HL-60/S4 treated with retinoic acid at 250 ng/mL for 4 days and 3 days (cell line): ENCODE data around the gene PHC2.

Experiments used
- in situ Hi-C: fragments of 300-500 bp; cut with MboI; formaldehyde crosslinking; loops from 2 replicates; pipeline ENCODE4 v1.7.0; 2022; ENCODE audit warnings: low sequenced_read_pairs

PHC2 gene

GRCh38 chr1:33430692-33431593 is at the start of gene PHC2:
PHC2 (minus strand) TSS chr1:33431095; CDS start chr1:33375539, 55,556 bp downstream.
- in situ Hi-C loops, result no loop called here

- in situ Hi-C loops, result no loop called here
Measured at GRCh38 chr1:33477451-33477850, 46.6 kb upstream of the PHC2 start.

DNA sequence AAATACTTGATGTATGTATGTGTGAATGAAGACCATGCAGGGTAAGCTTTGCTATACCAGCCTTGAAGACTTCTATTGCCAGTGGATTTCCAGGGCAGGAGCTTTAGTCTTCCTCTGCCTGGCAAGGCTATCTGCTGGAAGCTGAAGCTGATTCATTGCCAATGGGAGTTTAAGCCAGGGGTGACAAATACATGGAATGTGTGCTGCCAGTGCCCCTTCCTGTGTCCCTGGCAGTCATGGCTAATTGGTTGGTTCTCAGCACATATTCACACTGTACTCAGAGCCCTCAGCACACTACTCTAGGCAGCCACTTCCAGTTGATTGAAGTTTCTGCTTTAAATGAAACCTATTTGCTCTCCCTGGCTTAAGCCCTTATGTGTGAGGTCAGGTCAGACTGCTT is 43.0 kb upstream of the PHC2 start:
- in situ Hi-C loops, result no loop called here

DNA sequence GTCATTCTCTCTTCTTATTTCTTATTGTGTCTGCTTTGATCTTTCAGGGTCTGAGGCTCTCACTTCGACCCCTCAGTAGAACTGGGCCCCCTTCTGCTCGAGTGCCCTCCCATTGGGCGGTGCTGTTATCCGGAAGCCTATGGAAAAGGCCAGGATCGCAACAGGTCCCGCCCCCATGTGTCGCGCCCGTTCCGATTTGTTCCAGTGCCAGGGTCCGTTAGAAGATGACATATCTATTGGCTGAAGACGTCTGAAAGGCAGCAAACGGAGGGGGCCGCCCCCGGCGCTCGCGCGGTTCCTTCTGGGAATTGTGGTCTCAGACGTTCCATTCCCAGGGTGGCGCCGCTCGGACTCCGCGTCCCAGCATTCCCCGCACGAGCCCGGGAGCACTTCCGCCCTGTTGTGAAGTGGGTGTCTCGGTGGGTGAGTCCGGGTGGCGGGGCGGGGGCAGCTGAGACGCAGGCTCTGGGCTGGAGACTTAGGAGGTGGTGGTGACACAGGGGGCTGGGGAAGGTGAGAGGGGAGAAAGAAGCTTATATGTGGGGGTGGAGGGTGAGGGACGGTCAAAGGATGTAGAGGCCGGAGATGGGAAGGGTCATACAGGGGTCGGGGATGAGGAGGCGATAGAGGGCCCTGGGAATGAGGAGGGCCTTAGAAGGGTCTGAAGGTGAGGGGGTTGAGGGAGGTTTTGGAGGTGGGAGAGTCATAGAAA is 41.5 kb upstream of the PHC2 start, which contains the start of gene ZSCAN20:
Gene ZSCAN20 (plus strand): TSS at position 377 of the 712 bp plus-strand sequence. CDS start 6,644 bp downstream, outside the sequence.
- in situ Hi-C loops, result no loop called here

- in situ Hi-C loops, result no loop called here
Measured at GRCh38 chr1:33471416-33471815, 40.5 kb upstream of the PHC2 start.

DNA sequence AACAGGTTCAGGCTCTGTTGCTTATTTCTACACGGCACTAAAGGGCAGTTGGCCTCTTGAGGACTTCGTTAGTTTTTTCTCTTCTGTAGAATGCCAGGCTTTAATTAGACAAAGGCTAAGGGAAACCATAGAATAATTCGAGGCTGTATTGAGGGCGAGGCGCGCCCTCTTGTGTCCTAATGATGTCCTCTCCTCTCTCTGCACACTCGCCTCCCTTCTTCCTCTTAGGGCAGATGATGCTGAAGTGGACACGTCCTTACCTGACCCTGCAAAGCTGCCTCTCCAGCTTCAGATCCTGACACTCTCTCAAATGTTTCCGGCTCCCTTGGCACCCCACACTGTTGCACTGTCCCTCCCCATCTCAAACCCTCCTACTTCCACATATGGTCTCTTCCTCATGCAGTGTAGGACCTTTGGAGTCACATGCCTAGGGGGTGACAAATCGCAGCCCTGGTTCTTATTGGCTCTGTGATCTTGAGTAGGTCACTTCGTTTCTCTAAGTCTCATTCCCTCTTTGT is 39.7 kb upstream of the PHC2 start:
- in situ Hi-C loops, result no loop called here

DNA sequence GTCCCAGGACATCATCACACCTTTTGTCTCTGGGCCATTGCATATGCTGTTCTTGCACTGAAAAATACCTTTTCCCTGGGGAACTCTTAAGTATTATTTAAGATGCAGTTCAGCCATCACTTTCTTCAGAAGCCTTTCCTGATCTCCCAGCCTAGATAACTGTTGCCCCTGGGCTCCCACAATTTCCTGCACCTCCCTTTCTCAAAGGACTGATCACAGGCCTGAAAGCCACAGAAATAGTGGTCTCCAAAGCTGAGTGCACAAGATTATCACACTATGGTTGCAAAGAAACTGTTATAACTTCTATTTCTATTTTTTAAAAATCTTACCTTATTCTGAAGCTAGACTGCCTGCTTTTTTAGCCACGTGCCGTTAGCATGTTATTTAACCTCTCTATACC is 38.8 kb upstream of the PHC2 start:
- in situ Hi-C loops, result no loop called here

GRCh38 chr1:33468967-33469366 is 38.1 kb upstream of the PHC2 start:
- in situ Hi-C loops, result no loop called here

DNA sequence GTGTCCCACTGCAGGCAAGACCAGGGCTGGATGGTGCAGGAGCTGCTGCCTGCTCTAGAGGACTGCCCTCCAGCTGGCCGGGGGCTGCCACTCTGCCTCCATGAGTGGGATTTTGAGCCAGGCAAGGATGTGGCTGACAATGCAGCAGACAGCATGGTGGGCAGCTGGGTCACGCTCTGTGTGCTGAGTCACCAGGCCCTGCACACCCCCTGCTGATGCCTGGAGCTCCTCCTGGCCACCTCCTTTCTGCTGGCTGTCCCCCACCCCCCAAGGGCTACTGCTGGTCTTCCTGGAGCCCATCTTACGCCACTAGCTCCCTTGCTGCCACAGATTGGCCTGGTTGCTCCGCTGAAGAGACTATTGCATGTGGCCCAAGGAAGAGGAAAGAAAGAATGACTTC is 37.6 kb upstream of the PHC2 start:
- in situ Hi-C loops, result no loop called here

GRCh38 chr1:33468011-33468410 is 37.1 kb upstream of the PHC2 start:
- in situ Hi-C loops, result no loop called here

DNA sequence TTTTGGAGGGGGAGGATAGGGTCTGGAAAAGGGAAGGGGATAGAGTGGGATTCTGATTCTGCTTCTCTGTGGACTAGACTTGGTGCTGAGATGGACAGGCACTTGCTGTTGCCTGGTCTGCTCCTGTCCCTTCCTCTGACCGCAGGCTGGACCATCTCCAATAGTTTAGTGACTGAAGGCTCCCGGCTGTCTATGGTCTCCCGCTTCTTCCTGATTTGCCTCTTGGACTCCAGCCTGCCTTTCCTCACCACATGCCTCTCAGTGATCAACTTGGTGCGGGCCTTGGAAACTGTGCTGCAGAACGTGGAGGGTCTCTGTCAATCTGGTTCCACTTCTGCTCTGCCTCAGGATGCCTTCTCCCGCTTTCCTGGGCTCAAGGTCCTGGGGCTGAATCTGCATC is 35.3 kb upstream of the PHC2 start:
- in situ Hi-C loops, result no loop called here

DNA sequence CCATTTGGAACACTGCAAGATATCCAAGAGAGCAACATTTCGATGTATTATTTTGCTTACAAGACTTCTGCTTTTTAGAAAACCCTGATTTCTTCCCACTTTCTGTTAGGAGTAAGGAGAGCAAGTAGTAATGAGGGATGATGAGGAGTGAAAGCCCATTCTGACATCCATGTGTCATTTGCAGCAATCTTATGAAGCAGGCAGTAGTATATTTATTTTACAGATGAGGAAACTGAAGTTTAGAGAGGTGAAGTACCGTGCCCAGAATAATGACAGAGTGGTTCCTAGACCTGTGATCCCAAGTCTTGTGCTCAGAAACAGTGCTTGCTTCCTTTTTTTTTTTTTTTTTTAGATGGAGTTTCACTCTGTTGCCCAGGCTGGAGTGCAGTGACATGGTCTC is 34.4 kb upstream of the PHC2 start:
- in situ Hi-C loops, result no loop called here

GRCh38 chr1:33464552-33464951 is 33.7 kb upstream of the PHC2 start:
- in situ Hi-C loops, result no loop called here

GRCh38 chr1:33462405-33463164 is 31.7 kb upstream of the PHC2 start:
- in situ Hi-C loops, result no loop called here

- in situ Hi-C loops, result no loop called here
Measured at GRCh38 chr1:33460947-33461629, 30.2 kb upstream of the PHC2 start.

- in situ Hi-C loops, result no loop called here
Measured at GRCh38 chr1:33460144-33460543, 29.2 kb upstream of the PHC2 start.

DNA sequence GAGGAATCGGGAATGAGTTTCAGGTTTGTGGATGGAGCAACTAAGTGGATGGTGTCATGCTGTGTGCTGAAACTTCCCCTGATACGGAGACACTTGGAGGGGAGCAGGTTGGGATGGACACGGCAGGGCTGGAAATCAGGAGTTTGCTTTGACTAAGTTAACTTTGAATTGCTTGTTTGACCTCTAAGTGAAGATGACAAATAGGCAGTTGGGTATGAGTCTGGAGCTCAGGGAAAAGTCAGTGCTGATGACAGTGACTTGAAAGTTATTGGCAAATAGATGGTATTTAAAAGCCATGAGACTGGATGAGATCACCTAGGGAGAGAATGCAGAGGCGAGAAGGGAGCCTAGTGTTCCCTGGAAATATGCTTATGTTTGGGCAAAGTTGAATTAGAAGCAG is 28.8 kb upstream of the PHC2 start:
- in situ Hi-C loops, result no loop called here

- in situ Hi-C loops, result no loop called here
Measured at GRCh38 chr1:33456502-33456886, 25.6 kb upstream of the PHC2 start.

- in situ Hi-C loops, result no loop called here
Measured at GRCh38 chr1:33455539-33456501, 24.9 kb upstream of the PHC2 start.
